ENCODE measurements around the gene OR2M2. TPM values are rescaled to one million over a fixed set of nuclear protein-coding genes. Genes with fewer than 3 reads are reported as not detected.

OR2M2 gene, protein sequence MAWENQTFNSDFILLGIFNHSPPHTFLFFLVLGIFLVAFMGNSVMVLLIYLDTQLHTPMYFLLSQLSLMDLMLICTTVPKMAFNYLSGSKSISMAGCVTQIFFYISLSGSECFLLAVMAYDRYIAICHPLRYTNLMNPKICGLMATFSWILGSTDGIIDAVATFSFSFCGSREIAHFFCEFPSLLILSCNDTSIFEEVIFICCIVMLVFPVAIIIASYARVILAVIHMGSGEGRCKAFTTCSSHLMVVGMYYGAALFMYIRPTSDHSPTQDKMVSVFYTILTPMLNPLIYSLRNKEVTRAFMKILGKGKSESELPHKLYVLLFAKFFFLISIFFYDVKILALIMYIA
- not detected for total RNA-seq

DNA sequence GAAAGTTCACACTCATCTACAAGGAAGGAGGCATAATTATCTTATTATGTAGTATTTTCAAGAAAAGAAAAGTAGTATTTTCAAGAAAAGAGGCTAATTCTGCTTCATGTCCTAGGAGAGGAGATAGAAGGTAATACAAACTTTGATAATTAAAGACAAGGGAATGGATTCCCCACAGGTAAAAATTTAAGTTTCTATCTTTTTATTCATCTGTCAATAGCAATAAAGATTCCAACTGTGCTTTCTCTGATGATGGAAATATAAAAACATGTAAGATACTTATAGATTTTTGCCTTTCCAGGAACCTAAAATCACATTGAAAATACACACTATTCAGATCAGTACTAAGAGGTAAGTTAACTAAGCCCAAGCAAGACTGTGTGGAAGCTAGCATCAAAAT is at the start of gene OR2M2:
Gene OR2M2 (plus strand): TSS at position 301 of the 400 bp plus-strand sequence. CDS start 5,165 bp downstream, outside the sequence.
- no peaks in the 10 kb centered on the region for H3K4me1 Mint-ChIP-seq
- POLR2A ChIA-PET = no interaction called here
- intact Hi-C loops (cut with DNase I, micrococcal nuclease) = no loop called here
- H3K27ac Mint-ChIP-seq = no peak within 1 kb of the TSS
- CTCF ChIA-PET = no interaction called here
- H3K4me3 Mint-ChIP-seq = no peak within 1 kb of the TSS
- ATAC-seq (no peak), DNase-seq (no peak)
- no peaks in the 10 kb centered on the region for H3K27me3 Mint-ChIP-seq
- no peaks in the 10 kb centered on the region for H3K9me3 Mint-ChIP-seq (ENCODE audit: low read depth)
- H3K36me3 Mint-ChIP-seq (ENCODE audit: low read depth) = no peaks in the 10 kb centered on the region

DNA sequence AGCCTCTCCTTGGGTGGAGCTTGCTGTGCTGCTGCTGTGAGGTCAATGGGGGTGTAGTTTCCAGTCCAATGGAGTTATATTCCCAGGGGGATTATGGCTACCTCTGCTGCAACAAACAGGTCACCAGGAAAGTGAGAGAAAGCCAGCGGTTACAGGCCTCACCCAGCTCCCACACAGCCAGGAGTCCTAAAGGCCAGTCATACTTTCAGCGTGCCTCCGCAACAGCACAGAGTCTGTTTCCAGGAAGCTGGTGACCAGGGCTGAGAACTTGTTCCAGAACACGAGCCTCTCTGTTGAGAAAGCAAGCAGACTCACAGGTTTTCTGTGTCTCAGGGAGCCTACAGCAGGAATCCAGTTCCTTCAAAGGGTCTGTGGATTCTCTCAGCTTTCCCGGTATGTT is 47.0 kb upstream of the OR2M2 start:
- POLR2A ChIA-PET = no interaction called here
- Mint-ChIP-seq H3K36me3 (ENCODE audit: low read depth) (no peaks in the 10 kb centered on the region), H3K9me3 (ENCODE audit: low read depth) (peaks cover 11% of the 10 kb centered on the region), H3K27me3 (no peaks in the 10 kb centered on the region), H3K4me1 (no peaks in the 10 kb centered on the region), H3K4me3 (no peak overlapping the region), H3K27ac (no peak overlapping the region)
- intact Hi-C loops (cut with DNase I, micrococcal nuclease) = no loop called here
- DNase-seq = no peak
- ATAC-seq = no peak
- CTCF ChIA-PET = no interaction called here

DNA sequence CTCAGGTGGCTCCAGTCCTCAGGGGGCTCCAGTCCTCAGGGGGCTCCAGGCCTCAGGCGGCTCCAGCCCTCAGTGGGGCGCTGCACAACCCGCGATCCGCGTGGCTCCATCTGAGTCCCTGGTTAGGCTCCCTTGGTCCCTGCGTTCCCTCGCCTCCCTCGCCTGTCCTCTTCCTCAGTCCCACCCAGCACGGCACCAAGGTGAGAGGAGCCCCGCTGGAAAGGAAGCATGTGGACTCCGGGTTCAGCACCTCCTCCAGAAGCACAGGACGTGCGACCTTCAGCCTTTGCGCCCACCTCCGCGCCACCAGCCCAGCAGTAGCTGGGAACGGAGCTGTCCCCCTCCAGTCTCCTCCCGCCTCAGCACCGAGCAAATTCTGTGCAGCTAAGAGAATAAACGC is 37.8 kb upstream of the OR2M2 start:
- intact Hi-C loops (cut with DNase I, micrococcal nuclease) = no loop called here
- Mint-ChIP-seq H3K9me3 (ENCODE audit: low read depth) (peaks cover 7% of the 10 kb centered on the region), H3K27ac (no peak overlapping the region), H3K4me3 (no peak overlapping the region), H3K27me3 (no peaks in the 10 kb centered on the region), H3K36me3 (ENCODE audit: low read depth) (no peaks in the 10 kb centered on the region), H3K4me1 (no peaks in the 10 kb centered on the region)
- ATAC-seq (no peak), DNase-seq (no peak)
- ChIA-PET CTCF (interaction anchor here (0.6 kb wide), 1 partner anchor 456 kb away, joined by 5 read pairs; no protein-coding TSS in a partner anchor), POLR2A (no interaction called here)

DNA sequence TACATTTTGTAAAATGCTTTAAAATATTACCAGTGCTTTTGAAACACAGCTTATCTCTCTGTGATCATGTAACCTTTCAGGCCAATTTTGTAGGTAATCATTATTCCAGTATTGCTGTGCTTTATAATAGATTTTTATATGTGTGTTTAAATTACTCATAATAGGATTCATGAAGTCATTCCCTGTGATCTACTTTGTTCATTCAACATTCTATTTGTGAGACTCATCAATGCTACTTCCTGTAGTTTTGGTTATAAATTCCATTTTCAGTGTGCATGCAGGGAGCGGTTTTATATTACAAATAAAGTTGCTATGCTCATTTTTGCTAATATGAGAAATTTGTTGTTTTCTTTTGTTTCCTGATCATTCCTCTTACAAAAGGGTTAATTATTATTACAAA is 33.8 kb upstream of the OR2M2 start:
- H3K36me3 Mint-ChIP-seq (ENCODE audit: low read depth) = no peaks in the 10 kb centered on the region
- ATAC-seq = no peak
- H3K4me1 Mint-ChIP-seq = no peaks in the 10 kb centered on the region
- ChIA-PET POLR2A (no interaction called here), CTCF (no interaction called here)
- no peaks in the 10 kb centered on the region for H3K27me3 Mint-ChIP-seq
- DNase-seq = no peak
- H3K27ac Mint-ChIP-seq = no peak overlapping the region
- peaks cover 3% of the 10 kb centered on the region for H3K9me3 Mint-ChIP-seq (ENCODE audit: low read depth)
- intact Hi-C loops (cut with DNase I, micrococcal nuclease) = no loop called here
- no peak overlapping the region for H3K4me3 Mint-ChIP-seq

DNA sequence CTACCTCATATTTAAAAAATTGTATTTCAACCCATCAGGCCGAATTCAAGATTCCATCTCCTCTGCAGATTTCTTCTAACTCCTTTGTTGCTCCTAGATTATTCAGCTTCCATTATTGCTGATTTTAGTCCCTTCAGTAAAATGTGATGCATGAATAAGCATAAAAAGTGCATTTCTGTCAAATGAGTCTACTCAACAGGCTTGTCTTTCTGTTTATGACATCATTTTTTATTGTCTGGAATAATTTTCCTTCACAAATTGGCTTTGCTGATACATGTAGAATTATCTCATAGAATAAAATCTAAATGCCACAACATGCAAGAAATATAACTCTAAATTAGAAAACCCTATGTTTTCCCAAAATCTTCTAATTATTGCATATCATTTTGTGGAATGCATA is 31.3 kb upstream of the OR2M2 start:
- ATAC-seq (no peak), DNase-seq (no peak)
- H3K27me3 Mint-ChIP-seq = no peaks in the 10 kb centered on the region
- intact Hi-C loops (cut with DNase I, micrococcal nuclease) = no loop called here
- H3K36me3 Mint-ChIP-seq (ENCODE audit: low read depth) = no peaks in the 10 kb centered on the region
- no peak overlapping the region for H3K27ac Mint-ChIP-seq
- H3K9me3 Mint-ChIP-seq (ENCODE audit: low read depth) = peaks cover 9% of the 10 kb centered on the region
- ChIA-PET POLR2A (no interaction called here), CTCF (no interaction called here)
- no peaks in the 10 kb centered on the region for H3K4me1 Mint-ChIP-seq
- no peak overlapping the region for H3K4me3 Mint-ChIP-seq

DNA sequence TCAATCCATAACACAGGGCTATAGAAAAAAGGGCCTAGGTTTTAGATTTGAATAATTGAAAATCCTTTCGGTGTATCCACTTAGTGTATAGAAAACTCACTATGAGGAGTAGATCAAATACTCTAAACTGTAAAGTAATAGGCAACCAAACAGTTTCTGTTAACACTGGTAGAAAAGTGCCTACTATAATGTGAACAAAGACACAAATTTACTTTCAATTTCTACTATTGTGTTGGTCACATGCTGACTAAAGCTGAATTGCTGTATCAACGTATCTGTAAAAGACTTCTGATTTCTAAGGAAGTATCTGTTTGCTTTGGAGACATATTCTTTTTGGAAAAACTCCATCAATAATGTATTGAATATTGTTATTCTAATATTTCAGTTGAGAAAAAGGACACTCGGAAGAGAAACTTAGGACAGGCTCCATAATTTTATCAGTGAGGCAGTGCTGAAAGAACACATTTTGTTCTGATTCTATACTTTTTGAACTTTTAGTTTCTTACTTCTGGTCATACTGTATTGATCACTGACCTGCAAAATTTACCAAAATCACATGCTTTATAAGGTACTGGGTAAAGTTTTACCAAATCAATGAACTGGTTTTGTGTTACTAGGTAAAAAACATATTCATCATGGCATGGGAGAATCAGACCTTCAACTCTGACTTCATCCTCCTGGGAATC is 30.0 kb upstream of the OR2M2 start, which contains the start of gene OR2M5:
Gene OR2M5 (plus strand): TSS at position 636 of the 686 bp plus-strand sequence. CDS start 0 bp downstream, at position 636.
- POLR2A ChIA-PET = no interaction called here
- no peak within 1 kb of the TSS for H3K27ac Mint-ChIP-seq
- no peaks in the 10 kb centered on the region for H3K36me3 Mint-ChIP-seq (ENCODE audit: low read depth)
- H3K9me3 Mint-ChIP-seq (ENCODE audit: low read depth) = peaks cover 13% of the 10 kb centered on the region
- intact Hi-C loops (cut with DNase I, micrococcal nuclease) = no loop called here
- no peaks in the 10 kb centered on the region for H3K4me1 Mint-ChIP-seq
- ATAC-seq (no peak), DNase-seq (no peak)
- H3K4me3 Mint-ChIP-seq = no peak within 1 kb of the TSS
- H3K27me3 Mint-ChIP-seq = no peaks in the 10 kb centered on the region
- CTCF ChIA-PET = interaction anchor here (0.6 kb wide), 1 partner anchor 55 kb away, joined by 4 read pairs; no protein-coding TSS in a partner anchor

DNA sequence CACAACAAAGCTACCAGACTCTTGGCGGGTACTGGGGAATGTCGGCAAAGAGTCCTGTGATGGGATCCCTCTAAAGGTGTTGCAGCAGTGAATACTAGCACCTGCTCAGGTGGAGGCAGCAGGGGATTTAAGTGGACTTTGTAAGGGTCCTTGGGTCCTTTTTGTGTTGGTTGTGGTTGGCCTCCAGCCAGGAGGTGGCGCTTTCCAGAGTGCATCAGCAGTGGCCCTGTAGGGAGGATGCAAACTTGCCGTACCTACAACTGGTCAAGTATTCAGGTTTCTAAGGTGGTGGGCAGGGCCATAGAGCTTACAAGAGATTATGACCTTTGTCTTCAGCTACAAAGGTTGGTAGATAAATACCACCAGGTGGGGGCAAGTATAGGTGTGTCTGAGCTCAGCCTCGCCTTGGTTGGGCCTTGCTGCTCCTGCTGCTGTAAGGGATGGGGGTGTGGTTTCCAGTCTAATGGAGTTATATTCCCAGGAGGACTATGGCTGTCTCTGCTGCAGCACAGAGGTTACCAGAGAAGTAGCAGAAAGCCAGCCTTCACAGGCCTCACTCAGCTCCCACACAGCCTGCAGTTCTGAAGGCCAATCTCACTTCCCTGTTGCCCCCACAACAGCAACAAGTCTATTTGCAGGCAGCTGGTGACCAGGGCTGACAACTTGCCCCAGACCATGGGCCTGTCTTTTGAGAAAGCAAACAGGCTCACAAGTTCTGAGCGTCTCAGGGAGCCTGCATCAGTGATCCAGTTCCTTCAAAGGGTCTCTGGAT is 22.4 kb upstream of the OR2M2 start:
- Mint-ChIP-seq H3K36me3 (ENCODE audit: low read depth) (no peaks in the 10 kb centered on the region), H3K9me3 (ENCODE audit: low read depth) (peaks cover 8% of the 10 kb centered on the region), H3K4me1 (no peaks in the 10 kb centered on the region), H3K4me3 (no peak overlapping the region), H3K27me3 (no peaks in the 10 kb centered on the region), H3K27ac (no peak overlapping the region)
- ChIA-PET CTCF (no interaction called here), POLR2A (no interaction called here)
- DNase-seq = no peak
- no peak for ATAC-seq
- intact Hi-C loops (cut with DNase I, micrococcal nuclease) = no loop called here

DNA sequence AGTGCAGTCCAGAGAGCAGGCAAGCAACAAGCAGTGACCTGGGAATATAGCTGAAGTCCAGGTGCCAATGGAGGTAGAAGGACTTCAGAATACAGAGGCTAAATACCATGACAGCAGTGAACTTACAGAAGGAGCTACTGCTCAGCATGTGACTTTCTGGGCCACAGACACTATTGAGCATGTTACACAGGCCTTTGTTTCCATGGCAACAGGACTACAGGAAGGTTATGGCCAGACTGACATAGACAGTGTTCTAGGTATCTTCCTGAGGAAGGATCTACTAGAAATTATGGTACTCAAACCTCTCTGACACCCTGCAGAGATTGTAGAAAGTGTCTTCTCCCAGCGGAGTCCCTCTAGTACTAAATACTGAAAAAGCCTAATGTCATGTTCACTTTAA is 18.7 kb upstream of the OR2M2 start:
- POLR2A ChIA-PET = no interaction called here
- Mint-ChIP-seq H3K9me3 (ENCODE audit: low read depth) (peaks cover 2% of the 10 kb centered on the region), H3K4me3 (no peak overlapping the region), H3K36me3 (ENCODE audit: low read depth) (no peaks in the 10 kb centered on the region), H3K4me1 (no peaks in the 10 kb centered on the region), H3K27me3 (no peaks in the 10 kb centered on the region), H3K27ac (no peak overlapping the region)
- intact Hi-C loops (cut with DNase I, micrococcal nuclease) = no loop called here
- CTCF ChIA-PET = interaction anchor here (0.5 kb wide), 1 partner anchor 224 kb away, joined by 3 read pairs; no protein-coding TSS in a partner anchor
- no peak for DNase-seq
- no peak for ATAC-seq

DNA sequence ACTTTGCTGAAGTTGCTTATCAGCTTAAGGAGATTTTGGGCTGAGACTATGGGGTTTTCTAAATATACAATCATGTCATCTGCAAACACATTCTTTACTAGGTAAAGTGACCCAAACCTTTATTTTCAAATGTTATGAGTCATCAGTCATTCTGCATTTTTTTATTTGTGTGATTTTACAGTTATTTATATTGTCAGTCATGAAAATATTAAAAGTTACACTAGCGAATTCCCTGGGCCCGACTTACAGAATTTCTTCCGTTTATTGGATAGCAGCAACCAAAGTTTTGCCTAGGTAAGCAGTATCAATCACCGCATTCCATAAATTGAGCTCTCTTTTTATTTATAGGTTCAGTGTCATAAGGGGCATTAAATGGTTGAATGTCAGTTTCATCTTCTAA is 15.9 kb upstream of the OR2M2 start:
- POLR2A ChIA-PET = no interaction called here
- no peaks in the 10 kb centered on the region for H3K27me3 Mint-ChIP-seq
- no peaks in the 10 kb centered on the region for H3K36me3 Mint-ChIP-seq (ENCODE audit: low read depth)

DNA sequence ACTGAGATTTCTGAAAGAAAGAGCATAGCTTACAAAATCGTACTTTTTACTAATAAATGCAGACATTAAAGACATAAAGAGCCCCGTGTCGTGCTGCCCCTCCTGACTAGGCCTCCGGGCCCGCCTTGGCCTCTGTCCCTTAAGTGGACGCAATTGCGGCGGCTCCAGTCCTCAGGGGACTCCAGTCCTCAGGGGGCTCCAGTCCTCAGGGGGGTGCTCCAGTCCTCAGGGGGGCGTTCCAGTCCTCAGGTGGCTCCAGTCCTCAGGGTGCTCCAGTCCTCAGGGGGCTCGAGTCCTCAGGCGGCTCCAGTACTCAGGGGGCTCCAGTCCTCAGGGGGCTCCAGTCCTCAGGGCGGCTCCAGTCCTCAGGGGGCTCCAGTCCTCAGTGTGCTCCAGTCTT is 10.6 kb upstream of the OR2M2 start:
- Mint-ChIP-seq H3K4me1 (no peaks in the 10 kb centered on the region), H3K9me3 (ENCODE audit: low read depth) (peaks cover 6% of the 10 kb centered on the region), H3K27ac (no peak overlapping the region), H3K4me3 (no peak overlapping the region), H3K27me3 (no peaks in the 10 kb centered on the region), H3K36me3 (ENCODE audit: low read depth) (no peaks in the 10 kb centered on the region)
- ChIA-PET CTCF (no interaction called here), POLR2A (no interaction called here)
- no peak for DNase-seq
- no peak for ATAC-seq
- intact Hi-C loops (cut with DNase I, micrococcal nuclease) = no loop called here

More for the DNA sequence above, 15.9 kb upstream of the OR2M2 start:
- Mint-ChIP-seq H3K9me3 (ENCODE audit: low read depth) (peaks cover 2% of the 10 kb centered on the region), H3K4me1 (no peaks in the 10 kb centered on the region), H3K4me3 (no peak overlapping the region), H3K27ac (no peak overlapping the region)
- CTCF ChIA-PET = no interaction called here
- ATAC-seq (no peak), DNase-seq (no peak)
- intact Hi-C loops (cut with DNase I, micrococcal nuclease) = no loop called here

DNA sequence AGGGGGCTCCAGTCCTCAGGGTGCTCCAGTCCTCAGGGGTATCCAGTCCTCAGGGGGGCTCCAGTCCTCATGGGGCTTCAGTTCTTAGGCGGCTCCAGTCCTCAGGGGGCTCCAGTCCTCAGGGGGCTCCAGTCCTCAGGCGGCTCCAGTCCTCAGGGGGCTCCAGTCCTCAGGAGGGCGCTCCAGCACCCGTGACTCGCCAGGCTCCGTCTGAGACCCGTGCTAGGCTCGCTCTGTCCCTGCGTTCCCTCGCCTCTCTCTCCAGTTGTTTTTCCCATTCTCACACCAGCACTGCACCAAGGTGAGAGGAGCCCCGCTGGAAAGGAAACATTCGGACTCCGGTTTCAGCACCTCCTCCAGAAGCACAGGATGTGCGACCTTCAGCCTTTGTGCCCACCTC is 9.4 kb upstream of the OR2M2 start:
- POLR2A ChIA-PET = no interaction called here
- H3K4me3 Mint-ChIP-seq = no peak overlapping the region
- ATAC-seq = no peak
- no peaks in the 10 kb centered on the region for H3K4me1 Mint-ChIP-seq
- peaks cover 6% of the 10 kb centered on the region for H3K9me3 Mint-ChIP-seq (ENCODE audit: low read depth)
- H3K27me3 Mint-ChIP-seq = no peaks in the 10 kb centered on the region
- intact Hi-C loops (cut with DNase I, micrococcal nuclease) = no loop called here
- CTCF ChIA-PET = no interaction called here
- H3K27ac Mint-ChIP-seq = no peak overlapping the region
- no peak for DNase-seq
- no peaks in the 10 kb centered on the region for H3K36me3 Mint-ChIP-seq (ENCODE audit: low read depth)

DNA sequence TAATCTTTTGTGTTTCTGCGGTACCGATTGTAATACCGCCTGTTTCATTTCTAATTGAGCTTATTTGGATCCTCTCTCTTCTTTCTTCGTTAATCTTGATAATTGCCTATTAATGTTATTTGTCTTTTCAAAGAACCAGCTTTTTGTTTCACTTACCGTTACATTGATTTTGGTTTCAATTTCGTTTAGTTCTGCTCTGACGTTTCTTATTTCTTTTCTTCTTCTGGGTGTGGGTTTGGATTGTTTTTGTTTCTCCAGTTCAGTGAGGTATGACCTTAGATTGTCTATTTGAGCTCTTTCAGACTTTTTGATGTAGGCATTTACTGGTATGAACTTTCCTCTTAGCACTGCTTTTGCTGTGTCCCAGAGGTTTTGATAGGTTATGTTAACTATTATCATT is 9.4 kb downstream of the OR2M2 start:
- no peaks in the 10 kb centered on the region for H3K36me3 Mint-ChIP-seq (ENCODE audit: low read depth)
- ATAC-seq = no peak
- CTCF ChIA-PET = no interaction called here
- intact Hi-C loops (cut with DNase I, micrococcal nuclease) = no loop called here
- no peaks in the 10 kb centered on the region for H3K4me1 Mint-ChIP-seq
- H3K27me3 Mint-ChIP-seq = peaks cover 6% of the 10 kb centered on the region
- no peak for DNase-seq
- H3K27ac Mint-ChIP-seq = no peak overlapping the region
- H3K4me3 Mint-ChIP-seq = no peak overlapping the region
- POLR2A ChIA-PET = no interaction called here
- H3K9me3 Mint-ChIP-seq (ENCODE audit: low read depth) = no peaks in the 10 kb centered on the region
